HUDEP-2 (cell line): ENCODE results near the gene GSTO2.

ENCODE experiments used
- DNase-seq, 76 experiments: peaks; one replicate each; lab custom pipeline; 2025; ENCODE audit not compliant: unreplicated experiment in 76 of 76; lab: John Stamatoyannopoulos, UW

GSTO2 gene

GRCh38 chr10:104253106-104253505 is 15.9 kb upstream of the GSTO2 start:
- peak in 73 of 76 experiments; percentile 27 to 90 (median 73) for DNase-seq

GRCh38 chr10:104253606-104254410 is 15.2 kb upstream of the GSTO2 start:
- peak in 1 of 76 experiments; percentile 59 for DNase-seq

GRCh38 chr10:104254493-104255310 is 14.3 kb upstream of the GSTO2 start, which contains the start of gene GSTO1:
TSS of gene GSTO1 (plus strand) at chr10:104254892. CDS start at chr10:104254929, 37 bp downstream.
- peak in 73 of 76 experiments; percentile 36 to 88 (median 74) for DNase-seq

GRCh38 chr10:104255311-104255981 is 13.5 kb upstream of the GSTO2 start:
- peak in 15 of 76 experiments; percentile 12 to 42 (median 26) for DNase-seq

- peak in 8 of 76 experiments; percentile 12 to 53 (median 26) for DNase-seq
These were observed 12.5 kb upstream of the GSTO2 start for GRCh38 chr10:104256335-104256961.

GRCh38 chr10:104257235-104257634 is 11.7 kb upstream of the GSTO2 start:
- DNase-seq: no peak

GRCh38 chr10:104258209-104258608 is 10.8 kb upstream of the GSTO2 start:
- DNase-seq: no peak

GRCh38 chr10:104259456-104259855 is 9.5 kb upstream of the GSTO2 start:
- DNase-seq: no peak

GRCh38 chr10:104259999-104260774 is 8.8 kb upstream of the GSTO2 start:
- peak in 6 of 76 experiments; percentile 3 to 30 (median 20) for DNase-seq

- DNase-seq: peak in 25 of 76 experiments; percentile 15 to 63 (median 44)
These were observed 8.2 kb upstream of the GSTO2 start for GRCh38 chr10:104260775-104261115.

- DNase-seq: peak in 52 of 76 experiments; percentile 11 to 71 (median 39)
These were observed 6.9 kb upstream of the GSTO2 start for GRCh38 chr10:104262055-104262454.

- no peak for DNase-seq
These were observed 4.2 kb upstream of the GSTO2 start for GRCh38 chr10:104264783-104265182.

GRCh38 chr10:104267721-104268404 is 1.1 kb upstream of the GSTO2 start:
- DNase-seq: peak in 1 of 76 experiments; percentile 31

GRCh38 chr10:104268405-104268712 is 625 bp upstream of the GSTO2 start:
- peak in 11 of 76 experiments; percentile 43 to 60 (median 54) for DNase-seq

GRCh38 chr10:104273286-104273685 is 4.3 kb downstream of the GSTO2 start:
- no peak for DNase-seq

GRCh38 chr10:104273899-104274575 is 5.1 kb downstream of the GSTO2 start:
- DNase-seq: peak in 15 of 76 experiments; percentile 7 to 38 (median 20)

- DNase-seq: peak in 58 of 76 experiments; percentile 10 to 70 (median 41)
These were observed 6.1 kb downstream of the GSTO2 start for GRCh38 chr10:104274762-104275721.
